ENCODE measurements around the gene SLC24A3. TPM values are rescaled to one million over a fixed set of nuclear protein-coding genes. Genes with fewer than 3 reads are reported as not detected.
A peak's percentile ranks its signal among the peaks of the same experiment; 100 is the strongest.
"Not testable (repeated sequence)": the region's sequence is repeated elsewhere in the genome, so short reads cannot be mapped to it uniquely, and the experiment has no call there.

SLC24A3 gene
- total and polyA plus RNA-seq, 9 donors, result 4.8 to 40.5 (median 18.6) TPM

- intact Hi-C loops (cut with DNase I), result no loop called here
- no peak for DNase-seq
- 73 to 79% (median 77%) methylated on average over 5 of the region's 5 CpGs for WGBS, 3 donors
- H3K4me1 ChIP-seq (ENCODE audit: insufficient read depth), result no peaks in the 10 kb centered on the region
- no peaks in the 10 kb centered on the region for H3K36me3 ChIP-seq
- no peak overlapping the region for H3K4me3 ChIP-seq
- H3K27me3 ChIP-seq, result no peaks in the 10 kb centered on the region
- H3K27ac ChIP-seq, result no peak overlapping the region
- no peaks in the 10 kb centered on the region for H3K9me3 ChIP-seq
- no peak for TF ChIP-seq POLR2A (IDR thresholded peaks at IDR 0.05)
- TF ChIP-seq EP300 (IDR thresholded peaks at IDR 0.05), result no peak
- TF ChIP-seq, protein P1, sequence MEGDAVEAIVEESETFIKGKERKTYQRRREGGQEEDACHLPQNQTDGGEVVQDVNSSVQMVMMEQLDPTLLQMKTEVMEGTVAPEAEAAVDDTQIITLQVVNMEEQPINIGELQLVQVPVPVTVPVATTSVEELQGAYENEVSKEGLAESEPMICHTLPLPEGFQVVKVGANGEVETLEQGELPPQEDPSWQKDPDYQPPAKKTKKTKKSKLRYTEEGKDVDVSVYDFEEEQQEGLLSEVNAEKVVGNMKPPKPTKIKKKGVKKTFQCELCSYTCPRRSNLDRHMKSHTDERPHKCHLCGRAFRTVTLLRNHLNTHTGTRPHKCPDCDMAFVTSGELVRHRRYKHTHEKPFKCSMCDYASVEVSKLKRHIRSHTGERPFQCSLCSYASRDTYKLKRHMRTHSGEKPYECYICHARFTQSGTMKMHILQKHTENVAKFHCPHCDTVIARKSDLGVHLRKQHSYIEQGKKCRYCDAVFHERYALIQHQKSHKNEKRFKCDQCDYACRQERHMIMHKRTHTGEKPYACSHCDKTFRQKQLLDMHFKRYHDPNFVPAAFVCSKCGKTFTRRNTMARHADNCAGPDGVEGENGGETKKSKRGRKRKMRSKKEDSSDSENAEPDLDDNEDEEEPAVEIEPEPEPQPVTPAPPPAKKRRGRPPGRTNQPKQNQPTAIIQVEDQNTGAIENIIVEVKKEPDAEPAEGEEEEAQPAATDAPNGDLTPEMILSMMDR (IDR thresholded peaks at IDR 0.05), result no peak
Measured at GRCh38 chr20:19750907-19751636, 538.6 kb downstream of the SLC24A3 start.

DNA sequence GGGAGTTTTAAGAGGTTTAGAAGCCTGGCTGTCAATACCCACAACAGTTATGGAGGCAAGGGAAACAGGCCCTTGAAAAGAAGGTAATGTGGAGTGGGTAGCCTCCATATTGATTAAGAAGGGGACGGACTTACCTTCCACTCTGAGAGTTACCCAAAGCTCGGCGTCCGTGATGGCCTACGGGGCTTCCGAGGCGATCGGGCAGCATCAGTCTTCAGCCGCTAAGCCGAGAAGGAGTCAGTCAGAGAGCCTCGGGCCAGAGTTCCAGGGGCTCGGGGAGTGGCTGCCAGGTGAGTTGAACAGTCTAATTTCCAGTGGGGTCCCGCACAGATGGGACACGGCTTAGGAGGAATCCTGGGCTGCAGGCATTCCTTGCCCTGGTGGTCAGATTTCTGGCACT lies 541.8 kb downstream of the SLC24A3 start:
- WGBS, 3 donors, result 92 to 94% (median 94%) methylated on average over 14 of the region's 14 CpGs
- H3K4me3 ChIP-seq; H3K27me3 ChIP-seq; H3K27ac ChIP-seq; intact Hi-C loops (cut with DNase I); H3K4me1 ChIP-seq (ENCODE audit: insufficient read depth); H3K36me3 ChIP-seq; DNase-seq; H3K9me3 ChIP-seq: not testable (repeated sequence)

- WGBS, 3 donors, result 10 to 17% (median 12%) methylated on average over 19 to 22 of the region's 22 CpGs
- intact Hi-C loops (cut with DNase I), result no loop called here
- Histone ChIP-seq H3K36me3 (no peaks in the 10 kb centered on the region), H3K9me3 (no peaks in the 10 kb centered on the region), H3K4me1 (ENCODE audit: insufficient read depth) (peaks cover 5% of the 10 kb centered on the region), H3K27me3 (no peaks in the 10 kb centered on the region), H3K4me3 (peak overlapping the region; percentile 86), H3K27ac (peak overlapping the region; percentile 74 to 94)
- TF ChIP-seq, protein P1 (IDR thresholded peaks at IDR 0.05), result no peak
- no peak for TF ChIP-seq POLR2A (IDR thresholded peaks at IDR 0.05)
- TF ChIP-seq EP300 (IDR thresholded peaks at IDR 0.05), result no peak
- DNase-seq, result no peak
Measured at GRCh38 chr20:19756761-19757486, 544.5 kb downstream of the SLC24A3 start.

- intact Hi-C loops (cut with DNase I), result no loop called here
- Histone ChIP-seq H3K4me1 (ENCODE audit: insufficient read depth) (peaks cover 5% of the 10 kb centered on the region), H3K27me3 (no peaks in the 10 kb centered on the region), H3K27ac (peak overlapping the region; percentile 74 to 94), H3K36me3 (no peaks in the 10 kb centered on the region), H3K4me3 (peak overlapping the region; percentile 86), H3K9me3 (no peaks in the 10 kb centered on the region)
- DNase-seq, result peak; percentile 89 to 94 (median 91)
- TF ChIP-seq POLR2A (IDR thresholded peaks at IDR 0.05) (peak; percentile 30), EP300 (IDR thresholded peaks at IDR 0.05) (peak; percentile 20)
- TF ChIP-seq, protein P1 (IDR thresholded peaks at IDR 0.05), result no peak
- WGBS, 3 donors, result 0% methylated on average over 45 of the region's 45 CpGs
Measured at GRCh38 chr20:19757487-19758132, 545.2 kb downstream of the SLC24A3 start.
